Measurements from ENCODE around the gene CYP26B1.

Gene CYP26B1

GRCh38 chr2:72117718-72118117, 29.9 kb downstream of the CYP26B1 start:
- Histone ChIP-seq H3K9ac (ENCODE audit: low read depth, low read length) (no peak overlapping the region), H3K27me3 (ENCODE audit: control insufficient read depth, insufficient read depth, low read length) (no peaks in the 10 kb centered on the region), H3K4me3 (ENCODE audit: low read depth, low read length) (no peak overlapping the region), H3K36me3 (ENCODE audit: control insufficient read depth, insufficient read depth, low read length) (no peaks in the 10 kb centered on the region), H3K4me1 (ENCODE audit: control insufficient read depth, insufficient read depth, low read length) (no peaks in the 10 kb centered on the region), H3K9me3 (ENCODE audit: control insufficient read depth, insufficient read depth, low read length) (no peaks in the 10 kb centered on the region)

GRCh38 chr2:72117029-72117428, 30.6 kb downstream of the CYP26B1 start:
- Histone ChIP-seq H3K4me3 (ENCODE audit: low read depth, low read length) (no peak overlapping the region), H3K9me3 (ENCODE audit: control insufficient read depth, insufficient read depth, low read length) (no peaks in the 10 kb centered on the region), H3K36me3 (ENCODE audit: control insufficient read depth, insufficient read depth, low read length) (no peaks in the 10 kb centered on the region), H3K27me3 (ENCODE audit: control insufficient read depth, insufficient read depth, low read length) (no peaks in the 10 kb centered on the region), H3K9ac (ENCODE audit: low read depth, low read length) (no peak overlapping the region), H3K4me1 (ENCODE audit: control insufficient read depth, insufficient read depth, low read length) (no peaks in the 10 kb centered on the region)

DNA sequence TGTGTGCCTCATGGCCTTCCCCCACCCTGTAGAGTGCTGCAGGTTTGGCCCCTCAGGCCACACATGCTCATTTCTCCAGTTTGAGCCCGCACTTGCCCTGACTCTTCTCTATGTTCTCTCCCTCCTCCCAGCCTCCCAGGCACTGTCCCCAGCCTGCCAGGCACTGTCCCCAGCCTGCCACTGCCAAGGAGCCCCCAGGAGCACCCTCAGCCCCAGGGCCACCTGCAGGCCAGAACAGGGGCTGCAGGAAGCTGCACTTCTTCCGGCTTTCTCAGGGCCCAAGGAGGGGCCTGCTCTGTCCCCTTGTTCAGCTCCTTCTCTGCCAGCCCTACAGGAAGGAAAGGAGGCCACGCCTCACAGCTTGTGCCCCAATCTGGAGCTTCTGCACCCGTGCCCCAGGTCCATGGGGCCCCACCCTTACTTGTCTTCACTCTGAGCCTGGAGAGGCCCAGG, 31.6 kb downstream of the CYP26B1 start:
- Histone ChIP-seq H3K27me3 (ENCODE audit: control insufficient read depth, insufficient read depth, low read length) (no peaks in the 10 kb centered on the region), H3K4me1 (ENCODE audit: control insufficient read depth, insufficient read depth, low read length) (no peaks in the 10 kb centered on the region), H3K36me3 (ENCODE audit: control insufficient read depth, insufficient read depth, low read length) (no peaks in the 10 kb centered on the region), H3K9ac (ENCODE audit: low read depth, low read length) (no peak overlapping the region), H3K9me3 (ENCODE audit: control insufficient read depth, insufficient read depth, low read length) (no peaks in the 10 kb centered on the region), H3K4me3 (ENCODE audit: low read depth, low read length) (no peak overlapping the region)

DNA sequence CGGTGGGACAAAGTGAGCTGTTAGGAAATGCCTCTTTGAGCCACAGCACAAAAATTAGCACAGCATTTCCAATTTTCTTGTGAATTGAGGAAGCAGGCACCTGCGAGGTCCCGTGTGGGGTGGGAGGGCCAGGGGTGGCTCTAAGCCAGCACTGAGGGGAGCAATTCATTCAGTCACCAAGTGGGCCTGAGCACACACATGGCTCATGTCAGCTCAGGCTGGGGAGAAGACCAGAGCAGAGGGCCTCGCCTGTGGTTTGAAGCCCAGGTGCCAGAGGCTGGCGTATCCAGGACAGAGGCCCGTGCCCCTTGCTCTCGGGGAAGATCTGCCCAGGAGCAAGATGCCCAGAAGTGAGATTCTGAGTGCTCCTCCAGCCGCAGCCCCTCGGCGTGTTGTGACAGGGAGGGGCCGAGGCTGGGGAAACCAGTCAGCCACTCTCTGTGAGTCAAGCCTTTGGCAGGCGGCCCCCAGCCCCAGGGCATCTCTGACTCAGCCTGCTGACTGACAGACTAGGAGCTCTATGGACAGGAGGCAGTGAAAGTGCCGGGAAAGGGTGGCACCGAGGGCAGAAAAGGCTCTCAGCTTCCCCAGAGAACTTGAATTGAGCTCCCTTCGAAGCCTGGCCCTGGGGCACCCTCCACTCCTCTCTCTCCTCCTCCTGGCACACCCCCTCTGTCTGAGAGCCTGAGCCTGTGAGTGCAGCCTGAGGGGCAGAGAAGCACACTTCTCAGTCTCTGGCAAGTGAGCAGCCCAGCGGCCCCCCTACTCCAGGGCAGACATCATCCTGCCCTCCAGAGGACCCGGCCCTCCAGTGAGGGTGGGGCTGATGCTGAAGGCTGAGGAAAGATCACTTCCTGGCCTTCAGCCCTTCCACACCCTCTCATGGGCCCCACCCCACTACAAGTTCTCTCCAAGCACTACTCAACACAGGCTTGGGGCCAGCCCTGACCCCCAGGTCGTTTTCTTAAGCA, 32.3 kb downstream of the CYP26B1 start:
- Histone ChIP-seq H3K36me3 (ENCODE audit: control insufficient read depth, insufficient read depth, low read length) (no peaks in the 10 kb centered on the region), H3K27me3 (ENCODE audit: control insufficient read depth, insufficient read depth, low read length) (no peaks in the 10 kb centered on the region), H3K9ac (ENCODE audit: low read depth, low read length) (no peak overlapping the region), H3K4me1 (ENCODE audit: control insufficient read depth, insufficient read depth, low read length) (no peaks in the 10 kb centered on the region), H3K4me3 (ENCODE audit: low read depth, low read length) (no peak overlapping the region), H3K9me3 (ENCODE audit: control insufficient read depth, insufficient read depth, low read length) (no peaks in the 10 kb centered on the region)

- Histone ChIP-seq H3K36me3 (ENCODE audit: control insufficient read depth, insufficient read depth, low read length) (no peaks in the 10 kb centered on the region), H3K9me3 (ENCODE audit: control insufficient read depth, insufficient read depth, low read length) (no peaks in the 10 kb centered on the region), H3K4me3 (ENCODE audit: low read depth, low read length) (no peak overlapping the region), H3K9ac (ENCODE audit: low read depth, low read length) (no peak overlapping the region), H3K27me3 (ENCODE audit: control insufficient read depth, insufficient read depth, low read length) (no peaks in the 10 kb centered on the region), H3K4me1 (ENCODE audit: control insufficient read depth, insufficient read depth, low read length) (no peaks in the 10 kb centered on the region)
These were observed 33.0 kb downstream of the CYP26B1 start for GRCh38 chr2:72114693-72115051.

DNA sequence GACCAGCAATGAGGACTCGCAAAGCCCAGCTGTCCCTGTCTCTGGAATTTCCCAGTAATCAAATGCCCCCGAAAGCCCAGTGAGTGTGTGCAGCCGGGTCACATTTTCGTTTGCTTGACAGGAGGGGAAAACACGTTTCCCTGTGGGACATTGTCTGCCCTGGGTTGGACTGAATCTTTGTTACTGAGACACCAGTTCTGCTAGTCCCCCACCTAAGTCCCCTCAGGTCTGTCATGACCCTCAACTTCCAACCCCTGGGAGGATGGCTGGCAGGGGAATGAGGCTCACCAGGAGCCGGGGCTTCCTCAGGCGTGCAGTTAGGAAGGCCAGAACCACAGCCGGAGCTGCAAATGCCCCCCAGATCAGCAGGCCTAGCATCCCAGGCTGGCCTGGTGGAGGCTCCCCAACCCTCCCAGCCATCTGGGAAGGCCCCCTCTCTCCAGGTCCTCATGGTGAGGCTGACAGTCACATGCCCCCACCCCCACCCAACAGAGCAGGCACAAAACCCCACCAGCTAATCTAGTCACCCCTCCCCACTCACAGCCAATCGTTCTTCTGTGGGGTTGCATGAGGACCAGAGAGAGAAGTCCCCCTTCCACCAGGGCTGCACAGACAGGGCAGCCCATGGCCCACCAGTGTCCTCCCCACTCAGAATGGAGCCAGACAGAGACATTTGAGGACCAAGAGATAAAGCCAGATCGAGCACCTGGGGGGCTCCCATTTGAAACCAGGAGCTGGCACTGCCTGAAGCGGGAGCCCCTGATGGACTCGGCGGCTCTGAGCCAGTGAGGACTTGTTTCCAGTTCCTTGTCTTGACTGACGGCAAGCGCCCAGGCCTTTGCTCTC, 33.6 kb downstream of the CYP26B1 start:
- H3K4me3 ChIP-seq (ENCODE audit: low read depth, low read length) = no peak overlapping the region
- H3K4me1 ChIP-seq (ENCODE audit: control insufficient read depth, insufficient read depth, low read length) = no peaks in the 10 kb centered on the region
- H3K36me3 ChIP-seq (ENCODE audit: control insufficient read depth, insufficient read depth, low read length) = no peaks in the 10 kb centered on the region
- H3K27me3 ChIP-seq (ENCODE audit: control insufficient read depth, insufficient read depth, low read length) = no peaks in the 10 kb centered on the region
- no peaks in the 10 kb centered on the region for H3K9me3 ChIP-seq (ENCODE audit: control insufficient read depth, insufficient read depth, low read length)
- H3K9ac ChIP-seq (ENCODE audit: low read depth, low read length) = no peak overlapping the region

DNA sequence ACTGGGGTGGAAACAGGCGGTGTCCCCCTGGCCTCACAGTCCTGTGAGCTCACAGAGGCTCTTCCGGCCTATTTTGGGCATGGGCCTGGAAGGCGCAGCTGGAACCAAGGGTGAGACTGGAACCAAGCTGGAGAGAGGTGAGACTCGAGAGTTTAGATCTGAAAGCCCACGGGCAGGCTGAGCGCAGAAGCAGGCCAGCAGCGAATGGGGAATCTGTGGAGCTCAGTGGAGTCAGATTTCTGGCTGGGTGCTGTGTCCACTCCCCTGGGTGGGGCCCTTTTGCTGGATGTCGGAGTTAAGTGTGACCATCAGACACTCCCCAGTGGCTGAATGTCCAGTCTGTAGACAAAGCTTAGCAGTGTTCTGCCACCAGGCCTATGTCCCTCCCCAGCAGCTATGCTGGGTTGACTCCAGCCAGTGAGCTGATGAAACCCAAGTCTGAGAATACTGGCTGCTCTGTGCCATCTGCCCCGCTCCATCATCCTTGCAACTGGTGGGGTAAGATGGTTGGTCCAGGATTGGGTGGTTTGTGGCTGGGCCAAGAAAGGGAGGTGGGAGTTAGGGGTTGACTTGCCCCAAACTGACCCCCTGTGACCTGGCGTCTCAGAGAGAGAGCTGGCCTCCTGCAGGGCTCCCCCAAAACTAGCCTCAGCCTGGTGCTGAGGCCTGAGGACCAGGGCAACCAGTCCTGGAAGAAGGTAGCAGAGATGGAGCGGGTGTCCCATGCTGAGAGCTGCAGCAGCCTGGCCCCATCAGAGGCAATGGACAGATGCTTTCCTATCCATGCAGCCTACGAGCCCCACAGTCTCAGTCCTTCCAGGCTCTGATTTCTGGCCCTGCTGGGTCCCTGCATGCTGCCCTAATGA, 34.4 kb downstream of the CYP26B1 start:
- no peaks in the 10 kb centered on the region for H3K9me3 ChIP-seq (ENCODE audit: control insufficient read depth, insufficient read depth, low read length)
- no peaks in the 10 kb centered on the region for H3K4me1 ChIP-seq (ENCODE audit: control insufficient read depth, insufficient read depth, low read length)
- no peak overlapping the region for H3K9ac ChIP-seq (ENCODE audit: low read depth, low read length)
- no peaks in the 10 kb centered on the region for H3K27me3 ChIP-seq (ENCODE audit: control insufficient read depth, insufficient read depth, low read length)
- H3K36me3 ChIP-seq (ENCODE audit: control insufficient read depth, insufficient read depth, low read length) = no peaks in the 10 kb centered on the region
- no peak overlapping the region for H3K4me3 ChIP-seq (ENCODE audit: low read depth, low read length)

GRCh38 chr2:72112401-72112800, 35.3 kb downstream of the CYP26B1 start:
- H3K36me3 ChIP-seq (ENCODE audit: control insufficient read depth, insufficient read depth, low read length) = no peaks in the 10 kb centered on the region
- H3K27me3 ChIP-seq (ENCODE audit: control insufficient read depth, insufficient read depth, low read length) = no peaks in the 10 kb centered on the region

DNA sequence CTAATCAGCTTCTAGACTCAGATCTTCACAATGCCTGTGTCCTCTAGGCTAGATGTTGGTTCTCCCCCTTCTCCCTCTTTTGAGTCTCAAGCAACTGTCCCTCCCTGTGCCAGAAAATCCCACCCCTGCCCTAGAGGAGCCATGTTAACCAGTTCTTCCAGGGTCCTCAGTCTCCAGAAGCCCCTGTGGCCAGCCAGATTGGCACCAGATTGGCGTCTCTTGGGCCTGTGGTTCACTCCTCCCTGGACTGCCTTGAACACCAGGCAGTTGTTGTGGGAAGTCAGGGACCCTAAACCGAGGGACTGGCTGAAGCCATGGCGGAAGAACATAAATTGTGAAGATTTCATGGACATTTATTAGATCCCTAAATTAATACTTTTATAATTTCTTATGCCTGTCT, 36.6 kb downstream of the CYP26B1 start:
- Histone ChIP-seq H3K36me3 (ENCODE audit: control insufficient read depth, insufficient read depth, low read length) (no peaks in the 10 kb centered on the region), H3K4me3 (ENCODE audit: low read depth, low read length) (no peak overlapping the region), H3K9ac (ENCODE audit: low read depth, low read length) (no peak overlapping the region), H3K27me3 (ENCODE audit: control insufficient read depth, insufficient read depth, low read length) (no peaks in the 10 kb centered on the region), H3K4me1 (ENCODE audit: control insufficient read depth, insufficient read depth, low read length) (no peaks in the 10 kb centered on the region), H3K9me3 (ENCODE audit: control insufficient read depth, insufficient read depth, low read length) (no peaks in the 10 kb centered on the region)

More at GRCh38 chr2:72112401-72112800, 35.3 kb downstream of the CYP26B1 start:
- no peaks in the 10 kb centered on the region for H3K9me3 ChIP-seq (ENCODE audit: control insufficient read depth, insufficient read depth, low read length)
- no peaks in the 10 kb centered on the region for H3K4me1 ChIP-seq (ENCODE audit: control insufficient read depth, insufficient read depth, low read length)
- no peak overlapping the region for H3K9ac ChIP-seq (ENCODE audit: low read depth, low read length)
- H3K4me3 ChIP-seq (ENCODE audit: low read depth, low read length) = no peak overlapping the region

GRCh38 chr2:72109904-72110303, 37.8 kb downstream of the CYP26B1 start:
- no peaks in the 10 kb centered on the region for H3K9me3 ChIP-seq (ENCODE audit: control insufficient read depth, insufficient read depth, low read length)
- no peak overlapping the region for H3K9ac ChIP-seq (ENCODE audit: low read depth, low read length)
- no peaks in the 10 kb centered on the region for H3K27me3 ChIP-seq (ENCODE audit: control insufficient read depth, insufficient read depth, low read length)
- H3K4me3 ChIP-seq (ENCODE audit: low read depth, low read length) = no peak overlapping the region
- no peaks in the 10 kb centered on the region for H3K4me1 ChIP-seq (ENCODE audit: control insufficient read depth, insufficient read depth, low read length)
- H3K36me3 ChIP-seq (ENCODE audit: control insufficient read depth, insufficient read depth, low read length) = no peaks in the 10 kb centered on the region

DNA sequence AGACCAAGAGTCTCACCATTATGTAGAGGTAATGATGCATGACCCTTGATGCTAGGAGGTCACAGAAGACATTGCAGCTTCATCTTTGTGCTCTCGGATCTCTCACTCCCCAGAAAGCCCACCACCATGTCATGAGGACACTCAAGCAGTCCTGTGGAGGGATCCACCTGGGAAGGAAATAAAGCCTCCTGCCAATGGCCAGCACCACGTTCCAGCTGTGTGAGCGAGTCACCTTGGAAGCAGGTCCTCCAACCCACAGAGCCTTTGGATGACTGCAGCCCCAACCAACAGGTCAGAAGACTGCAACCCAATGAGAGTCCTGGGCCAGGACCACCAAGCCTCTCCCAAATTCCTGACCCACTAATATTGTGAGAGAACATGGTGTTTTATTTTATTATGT, 38.4 kb downstream of the CYP26B1 start:
- Histone ChIP-seq H3K9me3 (ENCODE audit: control insufficient read depth, insufficient read depth, low read length) (no peaks in the 10 kb centered on the region), H3K27me3 (ENCODE audit: control insufficient read depth, insufficient read depth, low read length) (no peaks in the 10 kb centered on the region), H3K9ac (ENCODE audit: low read depth, low read length) (no peak overlapping the region)

More for the DNA sequence above, 38.4 kb downstream of the CYP26B1 start:
- Histone ChIP-seq H3K4me1 (ENCODE audit: control insufficient read depth, insufficient read depth, low read length) (no peaks in the 10 kb centered on the region), H3K4me3 (ENCODE audit: low read depth, low read length) (no peak overlapping the region), H3K36me3 (ENCODE audit: control insufficient read depth, insufficient read depth, low read length) (no peaks in the 10 kb centered on the region)
